Measurements from ENCODE around the gene CYB561.

CYB561 gene, protein sequence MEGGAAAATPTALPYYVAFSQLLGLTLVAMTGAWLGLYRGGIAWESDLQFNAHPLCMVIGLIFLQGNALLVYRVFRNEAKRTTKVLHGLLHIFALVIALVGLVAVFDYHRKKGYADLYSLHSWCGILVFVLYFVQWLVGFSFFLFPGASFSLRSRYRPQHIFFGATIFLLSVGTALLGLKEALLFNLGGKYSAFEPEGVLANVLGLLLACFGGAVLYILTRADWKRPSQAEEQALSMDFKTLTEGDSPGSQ

GRCh38 chr17:63445954-63446752 is at the start of gene CYB561:
Gene CYB561, minus strand, starts transcription at chr17:63446306. Its CDS starts 8,759 bp downstream, at chr17:63437547.
- DNase-seq, result peak; percentile 71

GRCh38 chr17:63495491-63495890 is 49.4 kb upstream of the CYB561 start:
- no peak for DNase-seq

- DNase-seq, result no peak
These were observed 48.3 kb upstream of the CYB561 start for GRCh38 chr17:63494300-63494928.

DNA sequence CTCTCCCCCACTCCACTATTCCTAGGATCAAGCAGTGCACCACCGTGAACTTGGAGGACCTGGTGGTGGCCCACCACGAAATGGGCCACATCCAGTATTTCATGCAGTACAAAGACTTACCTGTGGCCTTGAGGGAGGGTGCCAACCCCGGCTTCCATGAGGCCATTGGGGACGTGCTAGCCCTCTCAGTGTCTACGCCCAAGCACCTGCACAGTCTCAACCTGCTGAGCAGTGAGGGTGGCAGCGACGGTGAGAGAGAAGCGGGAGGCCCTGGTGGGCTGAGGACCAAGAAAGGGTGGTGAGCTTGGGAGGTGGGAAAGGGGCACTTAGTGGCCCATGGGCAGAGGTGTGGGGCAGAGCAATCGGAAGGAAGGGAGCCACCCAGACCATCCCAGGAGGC is 47.3 kb upstream of the CYB561 start:
- DNase-seq, result no peak

- DNase-seq, result no peak
These were observed 46.8 kb upstream of the CYB561 start for GRCh38 chr17:63492940-63493339.

DNA sequence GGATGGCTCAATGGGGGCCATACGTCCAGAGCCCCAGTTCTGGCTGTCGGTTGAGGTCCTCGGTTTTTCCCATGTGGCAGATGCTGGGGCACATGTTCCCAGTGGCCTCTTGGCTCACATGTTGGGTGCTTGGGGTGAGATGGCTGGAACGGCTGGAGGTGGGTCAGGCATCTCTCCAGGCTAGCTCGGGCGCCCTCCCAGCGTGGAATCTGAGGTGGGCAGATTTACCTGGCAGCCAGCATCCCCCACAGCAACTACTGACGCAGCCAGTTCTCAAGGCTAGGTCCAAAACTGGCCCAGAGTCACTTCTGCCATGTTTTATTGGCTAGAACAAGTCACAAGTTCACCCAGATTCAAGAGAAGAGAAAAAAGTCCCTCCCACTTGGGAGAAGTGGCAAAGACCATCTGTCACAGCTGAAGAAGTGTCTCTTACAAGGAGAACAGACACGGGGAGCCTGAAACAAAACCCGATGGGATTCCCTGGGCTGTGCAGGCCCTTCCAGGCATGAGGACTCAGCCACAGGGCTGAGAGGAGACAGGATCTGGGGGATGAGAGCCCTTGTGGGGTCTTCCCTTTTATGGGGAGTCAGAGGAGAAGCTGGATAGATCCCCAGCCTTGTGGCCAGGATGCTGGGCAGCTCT is 46.0 kb upstream of the CYB561 start:
- no peak for DNase-seq

DNA sequence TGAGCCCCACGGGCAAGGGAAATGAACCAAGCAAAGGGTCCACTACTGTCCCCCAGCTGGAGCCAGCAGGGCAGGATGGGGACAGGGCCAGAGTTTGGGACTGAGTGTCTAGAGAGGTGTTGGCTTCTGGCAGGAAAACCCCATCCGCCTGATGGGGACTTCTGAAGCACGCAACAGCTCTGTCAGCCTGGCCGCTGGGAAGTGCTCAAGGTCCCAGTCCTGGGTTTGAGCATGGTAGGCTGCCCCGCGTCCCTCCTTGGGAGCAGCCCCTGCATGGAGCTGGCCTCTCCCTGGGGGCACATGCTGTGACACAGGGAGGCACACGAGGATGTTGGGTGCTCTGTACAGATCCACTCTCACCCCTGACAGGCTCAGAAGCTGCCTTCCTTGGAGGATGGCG is 45.3 kb upstream of the CYB561 start:
- no peak for DNase-seq

DNA sequence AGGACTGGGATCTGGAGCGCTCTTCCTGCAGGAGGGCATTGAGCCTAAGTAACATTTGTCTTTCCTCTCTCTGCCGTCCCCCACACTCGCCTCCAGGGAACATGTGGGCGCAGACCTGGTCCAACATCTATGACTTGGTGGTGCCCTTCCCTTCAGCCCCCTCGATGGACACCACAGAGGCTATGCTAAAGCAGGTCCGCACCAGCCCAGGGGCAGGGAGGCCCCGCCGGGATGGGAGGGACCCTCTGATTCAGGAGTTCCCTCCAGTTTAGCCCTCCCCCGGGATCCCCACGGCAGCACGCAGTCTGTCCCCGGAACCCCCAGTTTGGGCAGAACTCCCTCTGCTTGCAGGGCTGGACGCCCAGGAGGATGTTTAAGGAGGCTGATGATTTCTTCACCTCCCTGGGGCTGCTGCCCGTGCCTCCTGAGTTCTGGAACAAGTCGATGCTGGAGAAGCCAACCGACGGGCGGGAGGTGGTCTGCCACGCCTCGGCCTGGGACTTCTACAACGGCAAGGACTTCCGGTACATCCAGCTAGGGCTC is 44.8 kb upstream of the CYB561 start:
- DNase-seq, result no peak

GRCh38 chr17:63490329-63490728 is 44.2 kb upstream of the CYB561 start:
- DNase-seq, result no peak

- DNase-seq, result no peak
These were observed 43.2 kb upstream of the CYB561 start for GRCh38 chr17:63489291-63489690.

GRCh38 chr17:63488851-63489250 is 42.7 kb upstream of the CYB561 start:
- DNase-seq, result no peak

- DNase-seq, result no peak
These were observed 40.9 kb upstream of the CYB561 start for GRCh38 chr17:63487014-63487339.

DNA sequence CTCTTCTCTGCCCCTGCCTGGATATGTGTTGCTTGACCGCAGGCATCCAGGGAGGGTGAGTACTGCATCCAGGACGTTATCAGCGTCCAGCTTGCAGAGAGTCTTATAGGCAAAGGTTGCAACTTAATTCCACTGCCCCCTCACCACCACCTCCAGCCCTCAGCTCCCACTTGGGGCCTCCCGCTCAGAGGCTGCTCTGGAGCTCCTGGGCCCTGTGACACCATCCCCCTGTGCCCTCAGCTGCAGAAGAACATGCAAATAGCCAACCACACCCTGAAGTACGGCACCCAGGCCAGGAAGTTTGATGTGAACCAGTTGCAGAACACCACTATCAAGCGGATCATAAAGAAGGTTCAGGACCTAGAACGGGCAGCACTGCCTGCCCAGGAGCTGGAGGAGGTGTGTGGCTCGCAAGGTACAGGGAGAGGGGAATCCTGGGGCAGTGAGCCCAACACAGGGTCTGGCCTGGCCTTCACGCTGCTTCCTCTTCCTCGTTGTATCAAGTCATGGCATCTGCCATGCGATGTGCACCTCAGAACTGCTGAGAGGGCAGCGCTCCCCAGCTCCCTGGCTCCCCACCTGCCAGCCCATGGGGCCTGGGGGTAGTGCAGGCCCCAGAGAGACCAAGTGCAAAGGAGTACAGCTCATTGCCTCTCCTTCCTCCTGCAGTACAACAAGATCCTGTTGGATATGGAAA is 40.4 kb upstream of the CYB561 start:
- no peak for DNase-seq

DNA sequence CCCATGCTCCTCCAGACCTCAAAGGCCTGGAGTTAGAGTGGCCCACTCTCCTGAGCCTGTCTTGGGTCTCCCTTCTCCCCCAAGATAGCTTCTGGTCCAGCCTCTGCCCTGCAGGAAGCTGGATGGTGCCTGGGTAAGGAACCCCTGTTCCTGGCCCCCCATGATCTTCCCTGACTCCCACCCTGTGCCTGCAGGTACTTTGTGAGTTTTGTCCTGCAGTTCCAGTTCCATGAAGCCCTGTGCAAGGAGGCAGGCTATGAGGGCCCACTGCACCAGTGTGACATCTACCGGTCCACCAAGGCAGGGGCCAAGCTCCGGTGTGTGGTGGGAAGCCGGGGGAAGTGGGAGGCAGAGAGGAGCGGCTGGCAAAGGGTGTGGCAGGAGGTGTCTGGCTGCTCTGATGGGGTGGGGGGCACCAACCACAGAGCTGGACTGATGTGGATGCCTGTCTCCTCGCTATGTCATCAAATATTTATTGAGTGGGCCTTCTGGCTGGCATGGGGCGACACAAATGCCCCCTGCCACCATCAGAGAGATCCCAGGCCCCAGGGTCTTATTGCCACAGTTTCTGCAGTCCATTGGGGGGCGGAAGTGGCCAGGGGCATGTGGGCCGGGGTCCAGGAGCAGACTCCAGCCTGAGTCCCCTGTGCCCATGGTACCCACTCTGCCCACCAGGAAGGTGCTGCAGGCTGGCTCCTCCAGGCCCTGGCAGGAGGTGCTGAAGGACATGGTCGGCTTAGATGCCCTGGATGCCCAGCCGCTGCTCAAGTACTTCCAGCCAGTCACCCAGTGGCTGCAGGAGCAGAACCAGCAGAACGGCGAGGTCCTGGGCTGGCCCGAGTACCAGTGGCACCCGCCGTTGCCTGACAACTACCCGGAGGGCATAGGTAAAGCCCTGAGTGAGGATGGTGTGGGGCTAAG is 37.8 kb upstream of the CYB561 start:
- no peak for DNase-seq

- DNase-seq, result no peak
These were observed 36.9 kb upstream of the CYB561 start for GRCh38 chr17:63483038-63483437.

GRCh38 chr17:63482509-63482908 is 36.4 kb upstream of the CYB561 start:
- no peak for DNase-seq

DNA sequence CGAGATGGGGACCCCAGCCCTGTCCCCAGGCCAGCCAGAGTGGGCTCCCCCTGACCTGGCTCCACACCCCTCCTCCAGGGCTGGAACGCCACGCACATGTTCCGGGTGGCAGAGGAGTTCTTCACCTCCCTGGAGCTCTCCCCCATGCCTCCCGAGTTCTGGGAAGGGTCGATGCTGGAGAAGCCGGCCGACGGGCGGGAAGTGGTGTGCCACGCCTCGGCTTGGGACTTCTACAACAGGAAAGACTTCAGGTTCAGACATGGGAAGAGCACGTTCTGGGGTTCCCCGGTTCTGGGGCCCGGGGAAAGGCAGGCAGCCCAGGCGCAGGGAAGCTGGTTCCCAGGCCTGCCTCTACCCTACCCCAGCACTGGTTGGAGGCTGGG is 35.4 kb upstream of the CYB561 start:
- DNase-seq, result no peak

GRCh38 chr17:63480826-63481487 is 34.9 kb upstream of the CYB561 start:
- peak; percentile 80 for DNase-seq

GRCh38 chr17:63480192-63480784 is 34.2 kb upstream of the CYB561 start:
- no peak for DNase-seq

GRCh38 chr17:63479495-63480184 is 33.5 kb upstream of the CYB561 start:
- no peak for DNase-seq
